ENCODE data around the gene PTPRA.

Gene PTPRA

DNA sequence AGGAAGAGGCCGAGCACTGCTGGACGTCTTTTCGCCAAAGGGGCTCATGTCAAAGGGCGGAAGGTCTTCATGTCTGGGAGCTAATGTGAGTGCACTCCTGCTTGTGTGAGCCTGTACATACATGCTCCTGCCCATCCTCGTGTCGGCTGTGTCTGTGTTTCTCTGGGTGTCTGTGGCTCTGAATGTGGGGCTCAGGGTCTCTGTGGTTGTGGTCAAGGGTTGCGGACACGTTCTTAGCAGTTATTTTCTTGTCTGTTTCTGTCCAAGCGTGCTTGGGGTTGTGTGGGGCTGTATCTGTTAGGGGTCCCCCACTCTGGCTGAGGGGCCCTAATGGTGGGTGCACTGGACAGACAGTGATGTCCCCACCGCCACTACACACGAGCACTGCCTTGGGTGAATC lies 208.4 kb downstream of the PTPRA start:
- DNase-seq = no peak

DNA sequence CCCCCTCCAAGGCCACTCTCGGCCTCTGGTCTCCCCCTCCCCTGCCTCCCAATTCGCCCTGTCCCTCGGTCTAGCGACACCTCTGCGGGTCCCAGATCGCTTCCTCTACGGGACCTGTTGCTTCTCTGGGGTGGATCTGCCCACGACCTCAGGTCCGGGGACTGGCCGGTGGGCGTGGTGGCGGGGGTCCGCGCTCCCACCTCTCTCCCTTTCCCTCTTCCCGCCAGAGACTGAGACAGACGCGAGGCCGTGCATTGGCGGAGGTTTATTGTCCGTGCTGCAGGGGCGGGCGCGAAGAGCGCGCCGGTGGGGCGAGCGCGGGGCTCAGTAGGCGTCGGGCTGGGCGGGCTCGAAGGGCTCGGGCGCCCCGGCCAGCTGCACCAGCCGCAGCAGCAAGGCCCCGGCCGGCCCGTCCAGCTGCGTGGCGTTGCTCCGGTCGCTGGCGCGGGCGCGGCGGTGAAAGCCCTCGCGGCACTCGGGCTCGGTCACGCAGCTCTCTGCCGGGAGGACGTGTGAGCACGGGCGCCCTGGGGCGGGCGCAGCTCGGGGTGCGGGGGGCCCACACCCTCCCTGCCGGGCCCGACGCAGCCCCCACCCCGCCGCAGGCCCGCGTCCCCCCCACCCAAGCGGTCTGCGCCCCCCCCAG lies 209.1 kb downstream of the PTPRA start:
- no peak for DNase-seq

DNA sequence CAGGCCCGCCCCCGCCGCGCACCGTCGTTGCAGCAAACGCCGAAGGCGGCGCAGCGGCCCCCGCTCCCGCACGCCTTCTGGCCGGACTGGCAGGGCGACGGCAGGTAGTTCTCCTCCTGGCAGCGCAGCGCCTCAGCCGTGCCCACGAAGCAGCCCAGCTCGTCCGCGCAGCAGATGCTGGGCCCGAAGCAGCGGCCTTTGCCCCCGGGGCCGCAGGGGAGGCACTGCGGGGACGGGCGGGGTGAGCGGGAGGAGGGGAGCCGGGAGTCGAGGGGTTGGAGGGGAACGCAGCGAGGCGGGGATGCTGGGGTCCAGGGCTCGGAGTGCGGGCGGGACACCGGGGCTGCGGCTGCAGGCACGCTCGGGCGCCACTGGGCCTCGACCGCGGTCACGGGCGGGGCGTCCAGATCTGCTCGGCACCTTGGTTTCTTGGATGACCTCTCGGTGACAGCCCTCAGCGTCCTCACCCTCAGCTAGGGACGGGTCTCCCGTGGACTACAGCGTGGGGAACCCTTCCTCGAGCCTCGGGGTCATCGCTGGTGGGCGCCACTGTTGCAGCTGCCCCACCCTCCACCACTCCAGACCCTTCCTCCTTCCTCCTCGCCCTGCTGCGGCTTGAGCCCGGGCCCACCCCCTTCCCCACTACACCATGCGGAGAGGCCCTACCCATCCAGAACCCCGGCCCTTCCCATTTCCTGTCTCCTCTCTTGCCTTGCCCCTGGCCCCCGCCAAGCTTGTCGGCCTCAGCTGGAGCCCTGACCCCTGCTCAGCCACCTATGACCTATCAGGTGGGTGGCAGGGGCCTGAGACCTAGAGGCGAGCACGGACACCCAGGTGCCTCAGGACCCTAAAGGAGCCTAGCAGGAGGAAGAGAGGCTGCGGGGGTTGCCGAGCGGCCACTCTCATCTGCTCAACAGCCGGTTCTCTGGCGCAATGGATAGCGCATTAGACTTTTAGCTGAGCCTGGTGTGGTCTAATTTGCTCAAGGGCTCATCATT lies 210.0 kb downstream of the PTPRA start:
- DNase-seq = no peak

DNA sequence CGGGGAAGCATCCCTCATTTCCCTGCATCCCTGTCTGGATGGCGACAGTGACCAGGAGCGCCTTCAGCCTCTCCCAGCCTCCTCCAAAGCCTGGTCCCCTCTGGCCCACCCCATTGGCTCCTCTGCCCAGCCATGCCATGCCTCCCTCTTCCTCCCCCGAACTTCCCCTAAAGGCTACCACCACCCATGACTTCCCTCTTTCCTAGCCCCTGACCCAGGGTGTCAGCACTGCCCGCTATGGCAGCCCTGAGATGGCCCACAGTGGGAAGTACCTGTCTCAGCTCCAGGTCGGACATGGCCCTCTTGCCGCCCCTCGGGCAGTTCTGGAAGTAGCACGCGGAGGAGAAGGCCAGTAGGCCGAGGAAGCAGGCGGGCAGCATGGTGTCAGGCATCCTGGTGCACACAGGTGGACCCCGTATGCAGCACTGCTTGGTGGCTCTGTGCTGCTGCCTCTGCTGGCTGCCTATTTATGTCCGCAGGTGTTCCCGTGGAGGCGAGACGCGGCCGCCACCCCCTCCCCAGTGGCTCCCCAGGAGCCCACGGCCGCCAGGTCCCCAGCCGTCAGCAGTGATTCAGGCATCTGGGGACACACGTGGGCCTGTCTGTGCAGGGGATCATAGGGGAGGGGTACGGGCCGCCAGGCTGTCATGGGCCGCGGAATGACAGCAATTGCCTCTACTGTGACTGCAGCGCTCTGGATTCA lies 211.2 kb downstream of the PTPRA start, which contains the start of gene AVP:
TSS of gene AVP (minus strand) at position 442 of the 703 bp plus-strand sequence. CDS start at position 392, 50 bp downstream.
- DNase-seq = no peak

- no peak for DNase-seq
Measured at GRCh38 chr20:3084986-3085360, 211.7 kb downstream of the PTPRA start.

GRCh38 chr20:3085571-3086072 lies 212.3 kb downstream of the PTPRA start:
- DNase-seq = no peak

GRCh38 chr20:3088031-3088430 lies 214.8 kb downstream of the PTPRA start:
- DNase-seq = no peak
